ENCODE data around the gene TYW1B. TPM values are rescaled to one million over a fixed set of nuclear protein-coding genes. Genes with fewer than 3 reads are reported as not detected.
"Not testable (repeated sequence)": the region's sequence is repeated elsewhere in the genome, so short reads cannot be mapped to it uniquely, and the experiment has no call there.

The TYW1B gene
- total RNA-seq, 1 experiment from 2014 or later: 5.5 TPM

DNA sequence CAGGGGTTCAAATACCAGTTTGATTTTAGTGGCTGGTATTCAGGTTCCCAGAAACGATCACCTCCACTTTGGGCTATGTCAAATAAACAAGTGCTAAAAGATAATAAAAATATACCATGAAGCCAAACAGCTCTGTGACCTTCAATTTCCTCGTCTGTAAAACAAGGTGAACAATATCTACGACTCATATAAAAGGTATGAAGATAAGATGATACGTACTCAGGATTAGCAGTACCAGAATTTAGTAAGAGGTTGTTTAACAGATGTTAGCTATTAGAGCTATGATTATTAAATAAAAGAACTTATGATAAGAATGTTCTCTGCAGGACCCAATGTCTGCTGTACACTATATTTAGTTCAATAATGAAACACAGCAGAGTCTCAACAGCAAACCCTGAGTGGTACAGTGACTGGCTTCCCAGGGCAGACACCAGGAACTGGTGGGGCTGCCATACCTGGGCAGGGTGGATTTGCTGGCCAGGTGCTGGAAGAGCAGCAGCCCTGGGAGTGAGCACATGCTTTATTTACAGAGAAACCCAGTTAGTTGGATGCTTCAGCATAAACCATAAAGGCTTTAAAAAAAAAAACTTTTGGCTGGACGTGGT, 151.8 kb downstream of the TYW1B start:
- H2BK5ac ChIP-seq (ENCODE audit: insufficient read length, low read length); H3K23ac ChIP-seq (ENCODE audit: insufficient read length, low read depth, low read length); H4K20me1 ChIP-seq (ENCODE audit: control insufficient read depth, insufficient read depth, insufficient read length); H2AFZ ChIP-seq (ENCODE audit: low read length); H3K56ac ChIP-seq (ENCODE audit: insufficient read length, low read depth, low read length); H4K5ac ChIP-seq (ENCODE audit: insufficient read length, low read depth, low read length); H3K79me1 ChIP-seq (ENCODE audit: insufficient read depth, low read depth, low read length, poor library complexity, severe bottlenecking); H3K18ac ChIP-seq (ENCODE audit: insufficient read length, low read depth, low read length); H3K14ac ChIP-seq (ENCODE audit: insufficient read depth, low read length); H4K8ac ChIP-seq (replicated peaks; ENCODE audit: insufficient read length, low read depth, low read length); H2AK5ac ChIP-seq (ENCODE audit: insufficient read length, low read length); H3K9me3 ChIP-seq (ENCODE audit: control insufficient read depth, low read depth, low read length); H3K4me3 Mint-ChIP-seq; H3K79me2 ChIP-seq (ENCODE audit: insufficient read depth, low read length); H3K27ac Mint-ChIP-seq; H3T11ph ChIP-seq (ENCODE audit: low read length); H3K4me2 ChIP-seq (ENCODE audit: insufficient read depth, insufficient read length, low read length); H2BK120ac ChIP-seq (ENCODE audit: low read depth, low read length, poor library complexity, severe bottlenecking); H3K4me1 Mint-ChIP-seq; H3K27me3 ChIP-seq (ENCODE audit: insufficient read depth, low read length); H3K23me2 ChIP-seq (ENCODE audit: insufficient read length, low read depth, low read length, poor library complexity, severe bottlenecking); H3K4ac ChIP-seq (ENCODE audit: low read depth, low read length); H2BK12ac ChIP-seq (ENCODE audit: insufficient read length, low read depth, low read length); H3K9ac ChIP-seq (ENCODE audit: extremely low read depth, insufficient read length, low read length); H3K36me3 Mint-ChIP-seq (ENCODE audit: insufficient read depth in 1 of 3, low read depth in 3 of 3); H2BK15ac ChIP-seq (ENCODE audit: low read depth, low read length); H2BK20ac ChIP-seq (ENCODE audit: low read depth, low read length, poor library complexity, severe bottlenecking); H3K27ac ChIP-seq (ENCODE audit: insufficient read length, low read depth, low read length); H3K27me3 Mint-ChIP-seq (ENCODE audit: low read depth); H4K91ac ChIP-seq (ENCODE audit: insufficient read length, low read depth, low read length); DNase-seq; H3K9me3 Mint-ChIP-seq; H3K4me1 ChIP-seq (ENCODE audit: insufficient read depth, low read length): not testable (repeated sequence)
- no CpG with 5 or more reads among the region's 5 CpGs for WGBS (ENCODE audit: extremely low coverage, insufficient read length, low lambda C conversion rate)

- H3K9me3 ChIP-seq (ENCODE audit: control insufficient read depth, low read depth, low read length); H3K79me1 ChIP-seq (ENCODE audit: insufficient read depth, low read depth, low read length, poor library complexity, severe bottlenecking); H3K4me2 ChIP-seq (ENCODE audit: insufficient read depth, insufficient read length, low read length); H3K27me3 Mint-ChIP-seq (ENCODE audit: low read depth); H3K36me3 Mint-ChIP-seq (ENCODE audit: insufficient read depth in 1 of 3, low read depth in 3 of 3); H3K79me2 ChIP-seq (ENCODE audit: insufficient read depth, low read length); H4K8ac ChIP-seq (replicated peaks; ENCODE audit: insufficient read length, low read depth, low read length); H3K4me1 Mint-ChIP-seq; H2BK5ac ChIP-seq (ENCODE audit: insufficient read length, low read length); H2BK20ac ChIP-seq (ENCODE audit: low read depth, low read length, poor library complexity, severe bottlenecking); H3K4me1 ChIP-seq (ENCODE audit: insufficient read depth, low read length); H3K23me2 ChIP-seq (ENCODE audit: insufficient read length, low read depth, low read length, poor library complexity, severe bottlenecking); DNase-seq; H3K9me3 Mint-ChIP-seq; H4K91ac ChIP-seq (ENCODE audit: insufficient read length, low read depth, low read length); H3K27ac ChIP-seq (ENCODE audit: insufficient read length, low read depth, low read length); H3K23ac ChIP-seq (ENCODE audit: insufficient read length, low read depth, low read length); H2BK15ac ChIP-seq (ENCODE audit: low read depth, low read length); H2AK5ac ChIP-seq (ENCODE audit: insufficient read length, low read length); H3K4ac ChIP-seq (ENCODE audit: low read depth, low read length); H3K14ac ChIP-seq (ENCODE audit: insufficient read depth, low read length); H2AFZ ChIP-seq (ENCODE audit: low read length); H2BK12ac ChIP-seq (ENCODE audit: insufficient read length, low read depth, low read length); H3K56ac ChIP-seq (ENCODE audit: insufficient read length, low read depth, low read length); H4K20me1 ChIP-seq (ENCODE audit: control insufficient read depth, insufficient read depth, insufficient read length); H3K9ac ChIP-seq (ENCODE audit: extremely low read depth, insufficient read length, low read length); H3K18ac ChIP-seq (ENCODE audit: insufficient read length, low read depth, low read length); H3K27ac Mint-ChIP-seq; H3T11ph ChIP-seq (ENCODE audit: low read length); H2BK120ac ChIP-seq (ENCODE audit: low read depth, low read length, poor library complexity, severe bottlenecking); H4K5ac ChIP-seq (ENCODE audit: insufficient read length, low read depth, low read length); H3K4me3 Mint-ChIP-seq; H3K27me3 ChIP-seq (ENCODE audit: insufficient read depth, low read length): not testable (repeated sequence)
- no CpG with 5 or more reads among the region's 2 CpGs for WGBS (ENCODE audit: extremely low coverage, insufficient read length, low lambda C conversion rate)
Observed at GRCh38 chr7:72675686-72676085, 152.3 kb downstream of the TYW1B start.

All from H9 (cell line).